Nephron progenitor cell (in vitro differentiated cells): ENCODE data around the gene RUNX3.

Source experiments
- DNase-seq: peaks from one replicate; pipeline ENCODE4 v3.0.0; 2021
- H3K27ac Mint-ChIP-seq: 2 replicates; pipeline ENCODE4 v1.8.0; 2021; ENCODE audit warnings: mild to moderate bottlenecking, moderate library complexity, mixed read lengths
- H3K27me3 Mint-ChIP-seq: 2 replicates; pipeline ENCODE4 v1.8.0; 2021; ENCODE audit warnings: mild to moderate bottlenecking, low read depth, mixed read lengths; ENCODE audit not compliant: poor library complexity
- H3K36me3 Mint-ChIP-seq: 2 replicates; pipeline ENCODE4 v1.8.0; 2021; ENCODE audit warnings: low read depth, mixed read lengths
- H3K4me1 Mint-ChIP-seq: 2 replicates; pipeline ENCODE4 v1.8.0; 2021; ENCODE audit warnings: mixed read lengths
- H3K4me3 Mint-ChIP-seq: 2 replicates; pipeline ENCODE4 v1.8.0; 2021; ENCODE audit warnings: mild to moderate bottlenecking, moderate library complexity, mixed read lengths
- H3K9me3 Mint-ChIP-seq: 2 replicates; pipeline ENCODE4 v1.8.0; 2021; ENCODE audit warnings: mild to moderate bottlenecking, moderate library complexity, mixed read lengths
- CTCF ChIP-seq: fragments of 200-600 bp; sonication (generic); IDR thresholded peaks from 2 replicates; pipeline ENCODE4 v1.5.0; 2021; ENCODE audit warnings: antibody characterized with exemption

Gene RUNX3

GRCh38 chr1:24898909-24899439 lies 31.1 kb downstream of the RUNX3 start:
- no peak for DNase-seq
- no peak overlapping the region for H3K27ac Mint-ChIP-seq
- H3K4me3 Mint-ChIP-seq: no peak overlapping the region
- H3K36me3 Mint-ChIP-seq: no peaks in the 10 kb centered on the region
- H3K4me1 Mint-ChIP-seq: no peaks in the 10 kb centered on the region
- H3K9me3 Mint-ChIP-seq: no peaks in the 10 kb centered on the region
- TF ChIP-seq CTCF: no peak
- peaks cover 23% of the 10 kb centered on the region for H3K27me3 Mint-ChIP-seq

GRCh38 chr1:24898152-24898908 lies 31.7 kb downstream of the RUNX3 start:
- H3K27ac Mint-ChIP-seq: no peak overlapping the region
- TF ChIP-seq CTCF: peak; percentile 90
- DNase-seq: peak; percentile 77
- no peaks in the 10 kb centered on the region for H3K36me3 Mint-ChIP-seq
- no peak overlapping the region for H3K4me3 Mint-ChIP-seq
- peaks cover 21% of the 10 kb centered on the region for H3K27me3 Mint-ChIP-seq
- no peaks in the 10 kb centered on the region for H3K4me1 Mint-ChIP-seq
- no peaks in the 10 kb centered on the region for H3K9me3 Mint-ChIP-seq

- TF ChIP-seq CTCF: no peak
- Mint-ChIP-seq H3K27me3 (peaks cover 25% of the 10 kb centered on the region), H3K4me1 (no peaks in the 10 kb centered on the region), H3K36me3 (no peaks in the 10 kb centered on the region), H3K9me3 (peaks cover 8% of the 10 kb centered on the region), H3K27ac (no peak overlapping the region), H3K4me3 (no peak overlapping the region)
- no peak for DNase-seq
These were observed 32.6 kb downstream of the RUNX3 start for GRCh38 chr1:24897263-24898151.

- H3K4me1 Mint-ChIP-seq: no peaks in the 10 kb centered on the region
- H3K27ac Mint-ChIP-seq: no peak overlapping the region
- H3K27me3 Mint-ChIP-seq: peaks cover 21% of the 10 kb centered on the region
- DNase-seq: no peak
- no peak for TF ChIP-seq CTCF
- H3K36me3 Mint-ChIP-seq: no peaks in the 10 kb centered on the region
- no peak overlapping the region for H3K4me3 Mint-ChIP-seq
- H3K9me3 Mint-ChIP-seq: peaks cover 15% of the 10 kb centered on the region
These were observed 33.3 kb downstream of the RUNX3 start for GRCh38 chr1:24896596-24897262.

GRCh38 chr1:24896176-24896575 lies 33.9 kb downstream of the RUNX3 start:
- Mint-ChIP-seq H3K9me3 (peaks cover 21% of the 10 kb centered on the region), H3K27me3 (peaks cover 21% of the 10 kb centered on the region), H3K4me1 (no peaks in the 10 kb centered on the region), H3K27ac (no peak overlapping the region), H3K4me3 (no peak overlapping the region), H3K36me3 (no peaks in the 10 kb centered on the region)
- no peak for DNase-seq
- no peak for TF ChIP-seq CTCF
